Lower leg skin (tissue), 3 donors: ENCODE measurements around the gene TP53BP2.

Source experiments
- POLR2A ChIP-seq, 2 donors: fragments of 450-650 bp; IDR thresholded peaks; one replicate each; pipeline ENCODE4 v1.6.1; 2016 to 2017; ENCODE audit warnings: antibody characterized with exemption in 2 of 2, mild to moderate bottlenecking in 1 of 2, moderate library complexity in 1 of 2
- TF ChIP-seq, protein P1 (sequence below), 3 donors: fragments of 450-650 bp; IDR thresholded peaks; one replicate each; pipeline ENCODE4 v1.5.1; 2016; ENCODE audit warnings: antibody characterized with exemption in 3 of 3, mild to moderate bottlenecking in 3 of 3, moderate library complexity in 2 of 3

DNA sequence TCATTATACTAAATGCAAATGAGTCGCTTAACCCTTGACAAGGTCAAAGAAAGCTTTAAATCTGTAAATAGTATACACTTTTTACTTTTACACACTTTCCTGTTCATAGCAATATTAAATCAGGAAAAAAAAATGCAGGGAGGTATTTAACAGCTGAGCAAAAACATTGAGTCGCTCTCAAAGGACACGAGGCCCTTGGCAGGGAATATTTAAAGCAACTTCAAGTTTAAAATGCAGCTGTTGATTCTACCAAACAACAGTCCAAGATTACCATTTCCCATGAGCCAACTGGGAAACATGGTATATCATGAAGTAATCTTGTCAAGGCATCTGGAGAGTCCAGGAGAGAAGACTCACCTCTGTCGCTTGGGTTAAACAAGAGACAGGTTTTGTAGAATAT lies 70.7 kb downstream of the TP53BP2 start:
- TF ChIP-seq, protein P1, sequence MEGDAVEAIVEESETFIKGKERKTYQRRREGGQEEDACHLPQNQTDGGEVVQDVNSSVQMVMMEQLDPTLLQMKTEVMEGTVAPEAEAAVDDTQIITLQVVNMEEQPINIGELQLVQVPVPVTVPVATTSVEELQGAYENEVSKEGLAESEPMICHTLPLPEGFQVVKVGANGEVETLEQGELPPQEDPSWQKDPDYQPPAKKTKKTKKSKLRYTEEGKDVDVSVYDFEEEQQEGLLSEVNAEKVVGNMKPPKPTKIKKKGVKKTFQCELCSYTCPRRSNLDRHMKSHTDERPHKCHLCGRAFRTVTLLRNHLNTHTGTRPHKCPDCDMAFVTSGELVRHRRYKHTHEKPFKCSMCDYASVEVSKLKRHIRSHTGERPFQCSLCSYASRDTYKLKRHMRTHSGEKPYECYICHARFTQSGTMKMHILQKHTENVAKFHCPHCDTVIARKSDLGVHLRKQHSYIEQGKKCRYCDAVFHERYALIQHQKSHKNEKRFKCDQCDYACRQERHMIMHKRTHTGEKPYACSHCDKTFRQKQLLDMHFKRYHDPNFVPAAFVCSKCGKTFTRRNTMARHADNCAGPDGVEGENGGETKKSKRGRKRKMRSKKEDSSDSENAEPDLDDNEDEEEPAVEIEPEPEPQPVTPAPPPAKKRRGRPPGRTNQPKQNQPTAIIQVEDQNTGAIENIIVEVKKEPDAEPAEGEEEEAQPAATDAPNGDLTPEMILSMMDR (IDR thresholded peaks at IDR 0.05), result no peak
- no peak for TF ChIP-seq POLR2A (IDR thresholded peaks at IDR 0.05)
